ENCODE data around the gene PDZRN4.

DNA sequence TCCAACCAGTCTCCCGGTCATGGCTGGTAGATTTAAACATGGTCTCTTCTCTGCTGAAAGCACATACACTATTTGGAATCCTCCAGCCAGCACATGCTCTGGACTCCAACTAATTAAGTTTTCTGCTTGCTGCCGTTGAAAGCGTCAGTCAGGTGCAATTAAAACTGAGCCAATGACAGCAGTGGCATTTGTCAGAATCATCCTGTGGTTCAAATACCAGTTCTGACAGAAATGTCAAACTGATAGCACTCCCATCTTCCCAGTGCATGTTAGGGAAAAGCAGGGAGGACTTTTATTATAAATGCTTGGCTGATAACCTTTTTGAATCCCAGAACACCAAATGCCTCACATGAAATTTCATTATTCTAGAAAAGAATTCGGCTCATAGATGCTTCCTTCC is 401.8 kb downstream of the PDZRN4 start:
- TF ChIP-seq, protein P1, sequence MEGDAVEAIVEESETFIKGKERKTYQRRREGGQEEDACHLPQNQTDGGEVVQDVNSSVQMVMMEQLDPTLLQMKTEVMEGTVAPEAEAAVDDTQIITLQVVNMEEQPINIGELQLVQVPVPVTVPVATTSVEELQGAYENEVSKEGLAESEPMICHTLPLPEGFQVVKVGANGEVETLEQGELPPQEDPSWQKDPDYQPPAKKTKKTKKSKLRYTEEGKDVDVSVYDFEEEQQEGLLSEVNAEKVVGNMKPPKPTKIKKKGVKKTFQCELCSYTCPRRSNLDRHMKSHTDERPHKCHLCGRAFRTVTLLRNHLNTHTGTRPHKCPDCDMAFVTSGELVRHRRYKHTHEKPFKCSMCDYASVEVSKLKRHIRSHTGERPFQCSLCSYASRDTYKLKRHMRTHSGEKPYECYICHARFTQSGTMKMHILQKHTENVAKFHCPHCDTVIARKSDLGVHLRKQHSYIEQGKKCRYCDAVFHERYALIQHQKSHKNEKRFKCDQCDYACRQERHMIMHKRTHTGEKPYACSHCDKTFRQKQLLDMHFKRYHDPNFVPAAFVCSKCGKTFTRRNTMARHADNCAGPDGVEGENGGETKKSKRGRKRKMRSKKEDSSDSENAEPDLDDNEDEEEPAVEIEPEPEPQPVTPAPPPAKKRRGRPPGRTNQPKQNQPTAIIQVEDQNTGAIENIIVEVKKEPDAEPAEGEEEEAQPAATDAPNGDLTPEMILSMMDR (IDR thresholded peaks at IDR 0.05): no peak
- TF ChIP-seq POLR2A (IDR thresholded peaks at IDR 0.05): no peak

Measured in Peyer's patch (tissue), 4 donors.